IPS-NIHi11 (cell line): ENCODE measurements around the gene EEF1AKMT4.

Experiments
- DNase-seq: peaks from one replicate; pipeline ENCODE4 v3.0.0; 2012; ENCODE audit warnings: mixed read lengths, low spot score

EEF1AKMT4 gene

GRCh38 chr3:184298759-184299487 lies 49.5 kb downstream of the EEF1AKMT4 start, which contains the start of gene PSMD2:
Gene PSMD2 (plus strand): TSS chr3:184299241. CDS start chr3:184299267, 26 bp downstream.
- DNase-seq: peak; percentile 98

GRCh38 chr3:184299488-184300377 lies 50.3 kb downstream of the EEF1AKMT4 start:
- DNase-seq: no peak

- no peak for DNase-seq
Observed at GRCh38 chr3:184300378-184300720, 50.9 kb downstream of the EEF1AKMT4 start.

GRCh38 chr3:184305577-184305976 lies 56.1 kb downstream of the EEF1AKMT4 start:
- no peak for DNase-seq

GRCh38 chr3:184306341-184306972 lies 57.0 kb downstream of the EEF1AKMT4 start:
- no peak for DNase-seq

GRCh38 chr3:184307915-184308314 lies 58.4 kb downstream of the EEF1AKMT4 start:
- no peak for DNase-seq
